HCT116 (cell line): ENCODE data around the gene CHEK2.

Experiments
- CEBPB ChIP-seq: IDR thresholded peaks from 2 replicates; pipeline ENCODE4 v1.6.1; 2012; ENCODE audit warnings: low read depth
- EGR1 ChIP-seq: IDR thresholded peaks from 2 replicates; pipeline ENCODE4 v1.6.1; 2012; ENCODE audit warnings: low read depth
- EZH2 ChIP-seq: fragments of 200-600 bp; sonication (generic); IDR thresholded peaks from 2 replicates; pipeline ENCODE4 v1.6.1; 2017; ENCODE audit warnings: antibody characterized with exemption, mixed run types
- JUND ChIP-seq: IDR thresholded peaks from 2 replicates; pipeline ENCODE4 v1.6.1; 2012
- YY1 ChIP-seq: IDR thresholded peaks from 2 replicates; pipeline ENCODE4 v1.6.1; 2011; ENCODE audit warnings: low read length, low read depth, moderate library complexity, mild to moderate bottlenecking; ENCODE audit not compliant: insufficient replicate concordance; ENCODE audit errors: extremely low read depth
- TF ChIP-seq, protein P1 (sequence below): IDR thresholded peaks from 2 replicates; pipeline ENCODE4 v1.6.1; 2012
- TF ChIP-seq, protein P2 (sequence below), 3 experiments: fragments of 200-600 bp in 1 of 3; sonication (generic) in 1 of 3; IDR thresholded peaks in 2 of 3; conservative IDR thresholded peaks in 1 of 3; 2 replicates each; pipeline ENCODE4 v1.5.1; 2012 to 2017; ENCODE audit warnings: low read depth in 2 of 3, low read length in 2 of 3, antibody characterized with exemption in 1 of 3, borderline replicate concordance in 1 of 3, control low read depth in 1 of 3, mild to moderate bottlenecking in 1 of 3, mixed read lengths in 1 of 3, mixed run types in 1 of 3, moderate library complexity in 1 of 3; ENCODE audit not compliant: insufficient read depth in 1 of 3
- TF ChIP-seq, protein P3 (sequence below): IDR thresholded peaks from 2 replicates; pipeline ENCODE4 v1.6.1; 2012

DNA sequence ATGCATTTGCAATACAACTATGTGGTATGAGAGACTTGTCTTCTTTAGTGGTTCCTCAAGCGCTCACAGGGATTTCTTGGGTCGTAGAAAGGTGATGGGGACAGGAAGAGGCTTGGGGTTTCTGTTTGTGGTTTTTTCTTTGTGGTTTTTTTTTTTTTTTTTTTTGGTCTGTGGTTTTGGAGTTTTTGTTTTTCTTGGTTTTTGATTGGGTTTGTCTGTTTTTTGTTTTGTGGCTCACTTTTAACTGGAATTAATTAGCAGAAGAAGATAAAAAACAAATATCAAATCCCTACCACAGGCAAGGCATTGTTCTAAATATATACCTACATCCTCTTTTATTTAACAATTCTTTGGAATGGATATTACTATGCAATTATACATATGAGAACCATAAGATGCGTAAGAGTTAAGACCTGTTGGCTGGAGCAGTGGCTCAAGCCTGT, 67.5 kb downstream of the CHEK2 start:
- TF ChIP-seq, protein P1, sequence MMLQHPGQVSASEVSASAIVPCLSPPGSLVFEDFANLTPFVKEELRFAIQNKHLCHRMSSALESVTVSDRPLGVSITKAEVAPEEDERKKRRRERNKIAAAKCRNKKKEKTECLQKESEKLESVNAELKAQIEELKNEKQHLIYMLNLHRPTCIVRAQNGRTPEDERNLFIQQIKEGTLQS = no peak
- TF ChIP-seq, protein P2, sequence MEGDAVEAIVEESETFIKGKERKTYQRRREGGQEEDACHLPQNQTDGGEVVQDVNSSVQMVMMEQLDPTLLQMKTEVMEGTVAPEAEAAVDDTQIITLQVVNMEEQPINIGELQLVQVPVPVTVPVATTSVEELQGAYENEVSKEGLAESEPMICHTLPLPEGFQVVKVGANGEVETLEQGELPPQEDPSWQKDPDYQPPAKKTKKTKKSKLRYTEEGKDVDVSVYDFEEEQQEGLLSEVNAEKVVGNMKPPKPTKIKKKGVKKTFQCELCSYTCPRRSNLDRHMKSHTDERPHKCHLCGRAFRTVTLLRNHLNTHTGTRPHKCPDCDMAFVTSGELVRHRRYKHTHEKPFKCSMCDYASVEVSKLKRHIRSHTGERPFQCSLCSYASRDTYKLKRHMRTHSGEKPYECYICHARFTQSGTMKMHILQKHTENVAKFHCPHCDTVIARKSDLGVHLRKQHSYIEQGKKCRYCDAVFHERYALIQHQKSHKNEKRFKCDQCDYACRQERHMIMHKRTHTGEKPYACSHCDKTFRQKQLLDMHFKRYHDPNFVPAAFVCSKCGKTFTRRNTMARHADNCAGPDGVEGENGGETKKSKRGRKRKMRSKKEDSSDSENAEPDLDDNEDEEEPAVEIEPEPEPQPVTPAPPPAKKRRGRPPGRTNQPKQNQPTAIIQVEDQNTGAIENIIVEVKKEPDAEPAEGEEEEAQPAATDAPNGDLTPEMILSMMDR (IDR thresholded peaks at IDR 0.05 in 2 of 3, conservative IDR thresholded peaks at IDR 0.05 in 1 of 3; ENCODE audit: borderline replicate concordance in 1 of 3, insufficient read depth in 1 of 3, low read depth in 2 of 3, low read length in 2 of 3) = no peak
- TF ChIP-seq JUND = no peak
- no peak for TF ChIP-seq EGR1
- no peak for TF ChIP-seq YY1
- TF ChIP-seq EZH2 = no peak
- no peak for TF ChIP-seq CEBPB
- TF ChIP-seq, protein P3, sequence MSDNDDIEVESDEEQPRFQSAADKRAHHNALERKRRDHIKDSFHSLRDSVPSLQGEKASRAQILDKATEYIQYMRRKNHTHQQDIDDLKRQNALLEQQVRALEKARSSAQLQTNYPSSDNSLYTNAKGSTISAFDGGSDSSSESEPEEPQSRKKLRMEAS = no peak
